VCaP (cell line): ENCODE measurements around the gene PDXK.
A peak's percentile ranks its signal among the peaks of the same experiment; 100 is the strongest.
"Not testable (repeated sequence)": the region's sequence is repeated elsewhere in the genome, so short reads cannot be mapped to it uniquely, and the experiment has no call there.

Experiments
- H3K27ac ChIP-seq: fragments of 450-650 bp; 2 replicates; pipeline ENCODE4 v1.5.1; 2017
- TF ChIP-seq, protein P1 (sequence below): fragments of 450-650 bp; conservative IDR thresholded peaks from 2 replicates; pipeline ENCODE4 v1.5.1; 2017; ENCODE audit warnings: mild to moderate bottlenecking, moderate library complexity

Gene PDXK

DNA sequence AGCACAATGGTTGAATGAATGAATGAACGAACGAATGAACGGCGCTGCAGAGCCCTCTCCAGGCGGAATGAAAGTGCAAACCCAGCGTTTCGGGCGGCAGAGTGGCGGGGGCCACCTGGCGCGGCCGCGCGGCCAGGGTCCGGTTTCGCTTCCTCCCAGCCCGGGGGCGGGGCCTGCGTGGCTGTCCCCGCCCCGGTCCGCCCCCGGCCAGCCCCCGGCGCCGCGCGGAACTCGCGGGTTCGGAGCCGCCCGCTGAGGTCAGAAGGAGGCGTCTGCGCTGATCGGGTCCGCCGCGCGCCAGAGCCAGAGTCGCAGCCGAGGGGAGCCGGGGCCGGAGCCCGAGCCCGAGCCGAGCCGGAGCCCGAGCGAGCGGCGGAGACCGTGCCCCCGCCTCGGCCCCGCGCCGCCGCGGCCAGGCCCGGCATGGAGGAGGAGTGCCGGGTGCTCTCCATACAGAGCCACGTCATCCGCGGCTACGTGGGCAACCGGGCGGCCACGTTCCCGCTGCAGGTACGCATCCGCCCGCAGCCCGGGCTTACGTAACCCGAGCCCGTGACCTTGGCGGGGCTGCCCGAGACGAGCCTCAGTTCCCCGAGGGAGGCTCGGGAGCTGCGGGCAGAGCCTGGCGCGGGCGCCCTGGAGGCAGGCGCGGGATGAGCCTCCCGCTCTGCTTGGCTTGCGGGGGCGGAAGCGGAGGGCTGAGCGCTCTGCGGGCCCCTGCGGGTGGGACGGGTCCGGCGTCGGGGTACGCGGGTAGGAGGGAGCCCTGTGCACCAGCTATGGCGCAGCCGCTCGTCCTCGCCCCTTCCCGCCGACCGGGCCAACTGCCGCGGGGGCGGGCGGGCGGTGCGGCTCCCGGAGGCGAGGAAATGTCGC is at the start of gene PDXK:
TSS of gene PDXK (plus strand) at position 258 of the 876 bp plus-strand sequence. CDS start at position 424, 166 bp downstream.
- TF ChIP-seq, protein P1, sequence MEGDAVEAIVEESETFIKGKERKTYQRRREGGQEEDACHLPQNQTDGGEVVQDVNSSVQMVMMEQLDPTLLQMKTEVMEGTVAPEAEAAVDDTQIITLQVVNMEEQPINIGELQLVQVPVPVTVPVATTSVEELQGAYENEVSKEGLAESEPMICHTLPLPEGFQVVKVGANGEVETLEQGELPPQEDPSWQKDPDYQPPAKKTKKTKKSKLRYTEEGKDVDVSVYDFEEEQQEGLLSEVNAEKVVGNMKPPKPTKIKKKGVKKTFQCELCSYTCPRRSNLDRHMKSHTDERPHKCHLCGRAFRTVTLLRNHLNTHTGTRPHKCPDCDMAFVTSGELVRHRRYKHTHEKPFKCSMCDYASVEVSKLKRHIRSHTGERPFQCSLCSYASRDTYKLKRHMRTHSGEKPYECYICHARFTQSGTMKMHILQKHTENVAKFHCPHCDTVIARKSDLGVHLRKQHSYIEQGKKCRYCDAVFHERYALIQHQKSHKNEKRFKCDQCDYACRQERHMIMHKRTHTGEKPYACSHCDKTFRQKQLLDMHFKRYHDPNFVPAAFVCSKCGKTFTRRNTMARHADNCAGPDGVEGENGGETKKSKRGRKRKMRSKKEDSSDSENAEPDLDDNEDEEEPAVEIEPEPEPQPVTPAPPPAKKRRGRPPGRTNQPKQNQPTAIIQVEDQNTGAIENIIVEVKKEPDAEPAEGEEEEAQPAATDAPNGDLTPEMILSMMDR: peak; percentile 25
- peak within 1 kb of the TSS; percentile 96 for H3K27ac ChIP-seq

DNA sequence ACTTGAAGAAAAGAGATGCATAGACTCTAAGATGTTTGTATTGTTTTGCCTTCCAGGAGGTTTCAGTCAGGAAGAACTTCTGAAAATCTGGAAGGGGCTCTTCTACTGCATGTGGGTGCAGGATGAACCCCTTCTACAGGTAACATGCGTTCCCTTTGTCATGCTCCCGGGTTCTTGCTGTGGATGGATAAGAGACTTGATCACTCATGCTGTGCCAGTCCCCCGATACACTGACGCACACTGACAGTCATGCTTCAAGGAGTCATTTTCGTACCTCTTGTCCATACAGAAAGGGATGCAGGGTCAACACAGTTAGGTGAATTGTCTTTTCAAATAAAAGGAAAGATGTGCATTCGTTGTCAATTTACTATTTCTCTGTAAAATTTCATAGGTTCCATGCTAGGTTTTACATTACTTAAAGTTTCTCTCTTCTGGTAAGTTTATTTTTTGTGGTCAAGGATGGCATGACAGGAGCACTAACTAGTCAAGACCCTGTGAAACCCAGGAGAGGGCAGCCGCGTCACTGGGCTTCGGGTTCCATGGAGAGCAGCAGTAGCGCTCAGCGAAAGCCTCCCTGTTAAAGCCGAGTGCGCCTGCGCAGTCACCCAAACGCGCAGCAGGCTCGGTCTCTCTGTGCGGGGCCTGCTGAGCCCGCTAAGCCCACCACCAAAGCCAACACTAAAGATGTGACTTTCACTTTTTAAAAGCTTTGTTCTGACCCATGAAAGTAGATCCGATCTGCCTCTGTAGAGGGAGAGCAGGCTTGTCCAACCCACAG is 48.9 kb upstream of the PDXK start:
- no peak overlapping the region for H3K27ac ChIP-seq
- TF ChIP-seq, protein P1: no peak

DNA sequence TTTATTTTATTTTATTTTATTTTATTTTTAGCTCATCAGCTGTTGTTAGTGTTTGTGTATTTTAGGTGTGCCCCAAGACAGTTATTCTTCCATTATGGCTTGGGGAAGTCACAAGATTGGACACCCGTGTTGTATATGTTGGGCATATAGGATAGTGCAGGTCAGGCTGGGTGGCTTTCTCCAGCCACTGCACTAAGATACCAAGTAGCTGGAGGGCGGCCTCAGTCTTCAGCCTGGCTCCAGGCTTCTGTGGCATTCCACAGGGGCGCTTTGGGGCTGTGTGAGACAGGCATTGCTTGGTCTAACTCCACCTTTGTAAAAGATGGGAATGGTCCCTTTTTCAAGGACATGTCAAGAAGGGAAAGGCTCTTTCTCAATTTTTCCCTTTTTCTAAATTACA is 43.1 kb upstream of the PDXK start:
- TF ChIP-seq, protein P1: no peak
- H3K27ac ChIP-seq: no peak overlapping the region

DNA sequence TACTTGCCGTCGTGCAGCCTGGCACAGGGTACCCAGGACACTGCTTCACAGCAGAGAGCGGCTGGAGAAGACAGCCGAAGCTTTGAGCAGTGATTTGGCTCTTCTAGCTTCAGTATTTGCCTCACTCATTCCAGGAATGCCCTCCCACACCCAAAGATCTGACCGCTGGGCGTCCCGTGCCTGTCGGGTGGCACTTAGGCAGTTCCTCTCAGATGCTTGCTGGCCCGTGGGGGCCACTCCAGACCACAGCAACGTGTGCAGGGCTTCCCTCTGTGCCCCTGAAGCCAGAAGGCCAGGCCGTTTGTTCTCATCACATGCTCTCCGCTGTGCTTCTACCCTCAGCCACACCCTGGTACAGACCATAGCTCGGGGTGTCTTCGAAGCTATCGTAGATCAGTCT is 42.5 kb upstream of the PDXK start:
- H3K27ac ChIP-seq: no peak overlapping the region
- TF ChIP-seq, protein P1: no peak

DNA sequence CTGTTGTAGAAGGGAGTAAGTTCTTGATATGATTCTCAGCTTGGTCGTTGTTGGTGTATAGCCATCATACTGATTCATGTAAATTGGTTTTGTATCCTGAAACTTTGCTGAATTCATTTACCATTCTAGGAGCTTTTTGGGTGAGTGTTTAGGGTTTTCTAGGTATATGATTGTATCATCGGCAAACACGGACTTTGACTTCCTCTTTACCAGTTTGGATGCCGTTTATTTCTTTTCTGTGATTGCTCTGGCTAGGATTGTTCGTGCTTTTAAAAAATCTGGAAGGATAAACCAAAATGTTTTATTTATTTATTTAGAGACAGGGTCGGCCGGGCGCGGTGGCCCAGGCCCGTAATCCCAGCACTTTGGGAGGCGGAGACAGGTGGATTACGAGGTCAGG is 39.0 kb upstream of the PDXK start:
- no peak overlapping the region for H3K27ac ChIP-seq

DNA sequence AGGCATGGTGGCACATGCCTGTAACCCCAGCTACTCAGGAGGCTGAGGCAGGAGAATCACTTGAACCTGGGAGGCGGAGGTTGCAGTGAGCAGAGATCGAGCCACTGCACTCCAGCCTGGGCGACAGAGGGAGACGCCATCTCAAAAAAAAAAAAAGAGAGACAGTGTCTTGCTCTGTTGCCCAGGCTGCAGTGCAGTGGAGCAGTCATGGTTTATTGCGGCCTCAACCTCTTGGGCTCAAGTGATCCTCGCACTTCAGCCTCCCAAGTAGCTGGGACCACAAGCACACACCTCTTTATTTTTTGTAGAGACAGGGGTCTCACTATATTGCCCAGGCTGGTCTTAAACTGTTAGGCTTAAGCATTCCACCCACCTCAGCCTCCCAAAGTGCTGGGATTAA is 38.5 kb upstream of the PDXK start:
- not testable (repeated sequence) for H3K27ac ChIP-seq

More for the DNA sequence above, 39.0 kb upstream of the PDXK start:
- TF ChIP-seq, protein P1: no peak

DNA sequence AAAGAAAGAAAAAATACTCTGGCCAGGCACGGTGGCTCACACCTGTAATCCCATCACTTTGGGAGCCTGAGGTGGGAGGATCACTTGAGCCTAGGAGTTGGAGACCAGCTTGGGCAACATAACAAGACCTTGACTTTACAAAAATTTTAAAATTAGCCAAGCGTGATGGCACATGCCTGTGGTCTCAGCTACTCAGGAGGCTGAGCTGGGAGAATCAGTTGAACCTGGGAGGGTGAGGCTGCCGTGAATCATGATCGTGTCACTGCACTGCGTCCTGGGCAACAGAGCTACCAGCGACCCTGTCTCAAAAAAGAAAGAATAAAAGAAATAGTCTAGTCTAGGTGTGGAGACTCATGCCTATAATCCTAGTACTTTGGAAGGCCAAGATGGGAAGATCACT is 37.3 kb upstream of the PDXK start:
- TF ChIP-seq, protein P1: no peak

More for the DNA sequence above, 37.3 kb upstream of the PDXK start:
- H3K27ac ChIP-seq: no peak overlapping the region
